Ishikawa (cell line): Measurements from ENCODE around the gene CCNB2.
A peak's percentile ranks its signal among the peaks of the same experiment; 100 is the strongest.

Experiments
- CEBPB ChIP-seq: IDR thresholded peaks from 2 replicates; pipeline ENCODE4 v1.6.1; 2012
- CREB1 ChIP-seq: IDR thresholded peaks from 2 replicates; pipeline ENCODE4 v1.6.1; 2012; ENCODE audit warnings: low read depth
- EGR1 ChIP-seq: IDR thresholded peaks from 2 replicates; pipeline ENCODE4 v1.6.1; 2012
- EP300 ChIP-seq: IDR thresholded peaks from 2 replicates; pipeline ENCODE4 v1.6.1; 2012; ENCODE audit warnings: borderline replicate concordance
- FOXM1 ChIP-seq: IDR thresholded peaks from 2 replicates; pipeline ENCODE4 v1.6.1; 2012; ENCODE audit warnings: low read depth, borderline replicate concordance
- MAX ChIP-seq: IDR thresholded peaks from 2 replicates; pipeline ENCODE4 v1.6.1; 2012
- NFIC ChIP-seq: IDR thresholded peaks from 2 replicates; pipeline ENCODE4 v1.6.1; 2012
- RAD21 ChIP-seq: IDR thresholded peaks from 2 replicates; pipeline ENCODE4 v1.6.1; 2012; ENCODE audit warnings: low read depth
- REST ChIP-seq: IDR thresholded peaks from 2 replicates; pipeline ENCODE4 v1.6.1; 2012; ENCODE audit warnings: low read depth, mild to moderate bottlenecking
- TAF1 ChIP-seq: IDR thresholded peaks from 2 replicates; pipeline ENCODE4 v1.6.1; 2012; ENCODE audit warnings: low read depth, mild to moderate bottlenecking
- TCF12 ChIP-seq: IDR thresholded peaks from 2 replicates; pipeline ENCODE4 v1.6.1; 2012; ENCODE audit warnings: low read depth
- TEAD4 ChIP-seq: IDR thresholded peaks from 2 replicates; pipeline ENCODE4 v1.6.1; 2012
- USF1 ChIP-seq: IDR thresholded peaks from 2 replicates; pipeline ENCODE4 v1.6.1; 2012
- YY1 ChIP-seq: IDR thresholded peaks from 2 replicates; pipeline ENCODE4 v1.6.1; 2012; ENCODE audit warnings: low read depth
- ZBTB7A ChIP-seq: IDR thresholded peaks from 2 replicates; pipeline ENCODE4 v1.6.1; 2012; ENCODE audit warnings: low read depth

The CCNB2 gene

GRCh38 chr15:59140422-59141226, 35.7 kb downstream of the CCNB2 start:
- TF ChIP-seq TAF1 (no peak), USF1 (peak; percentile 25; the same call in 1 of the 2 replicates)

- TF ChIP-seq REST (no peak), USF1 (no peak), FOXM1 (no peak), CREB1 (no peak), YY1 (no peak), EP300 (no peak), TCF12 (no peak), ZBTB7A (no peak), MAX (no peak), EGR1 (no peak), NFIC (no peak), TEAD4 (no peak)
These were observed 38.3 kb downstream of the CCNB2 start for GRCh38 chr15:59143281-59143680.

GRCh38 chr15:59144594-59144993, 39.6 kb downstream of the CCNB2 start:
- peak; percentile 20; the same call in 1 of the 2 replicates for TF ChIP-seq RAD21

DNA sequence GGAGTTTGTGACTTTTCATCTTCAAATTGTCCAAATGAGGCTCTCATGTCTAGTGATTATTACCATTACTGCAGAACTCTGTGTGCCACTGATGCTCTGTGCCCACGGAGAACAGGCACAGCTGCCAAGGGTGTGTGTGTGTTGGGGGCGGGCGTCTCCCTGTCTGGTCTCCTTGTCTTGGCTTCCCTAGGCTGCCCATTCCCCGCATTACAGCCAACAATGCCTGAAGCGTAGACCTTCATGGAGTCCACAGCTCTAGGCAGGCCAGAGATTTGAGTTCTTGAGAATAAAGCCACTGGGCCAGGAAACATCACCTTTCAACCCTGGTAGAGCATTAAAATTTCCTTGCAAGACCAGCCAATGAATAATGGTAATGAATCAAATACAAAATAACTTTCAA, 42.7 kb downstream of the CCNB2 start:
- TF ChIP-seq CREB1 (no peak), ZBTB7A (no peak), REST (no peak), CEBPB (no peak), TCF12 (no peak), USF1 (no peak), NFIC (no peak), FOXM1 (no peak), MAX (no peak), EGR1 (no peak), EP300 (no peak), RAD21 (no peak), TEAD4 (no peak), TAF1 (no peak), YY1 (no peak)

- TF ChIP-seq ZBTB7A (no peak), TEAD4 (no peak), MAX (no peak), YY1 (no peak), TCF12 (no peak)
These were observed 43.3 kb downstream of the CCNB2 start for GRCh38 chr15:59148153-59148833.

GRCh38 chr15:59150185-59150584, 45.2 kb downstream of the CCNB2 start:
- TF ChIP-seq TEAD4, result no peak
- TF ChIP-seq ZBTB7A, result no peak
- no peak for TF ChIP-seq TAF1
- TF ChIP-seq CREB1, result no peak
- no peak for TF ChIP-seq MAX
- TF ChIP-seq REST, result no peak
- TF ChIP-seq EGR1, result no peak
- TF ChIP-seq TCF12, result no peak
- no peak for TF ChIP-seq USF1
- no peak for TF ChIP-seq FOXM1
- no peak for TF ChIP-seq YY1
- no peak for TF ChIP-seq CEBPB
- TF ChIP-seq RAD21, result no peak
- no peak for TF ChIP-seq EP300
- no peak for TF ChIP-seq NFIC
